HCT116 (cell line): ENCODE measurements around the gene ATP5F1D. TPM values are rescaled to one million over a fixed set of nuclear protein-coding genes. Genes with fewer than 3 reads are reported as not detected.

ENCODE experiments used
- ATAC-seq: fragments of 200-7000 bp; cut with Tn5 transposase; 2 replicates; pipeline ENCODE4 v1.9.1; 2020; ENCODE audit warnings: mild to moderate bottlenecking, moderate library complexity
- BruUV-seq: library from RNA; stranded (reverse); fragments of 400-500 nt; replicated peaks from 2 replicates; lab custom pipeline; 2021; lab: Mats Ljungman, UMichigan
- CTCF ChIA-PET: fragments of 300-600 bp; sonication (Branson Sonifier 250); formaldehyde crosslinking; loops from one replicate; lab custom pipeline; 2021; ENCODE audit warnings: antibody characterized with exemption; lab: Charles Lee
- POLR2A ChIA-PET: fragments of 300-600, 350-600 bp; sonication (Branson Sonifier 250); formaldehyde crosslinking; loops from one replicate; lab custom pipeline; 2021; ENCODE audit warnings: antibody characterized with exemption; lab: Charles Lee
- RAD21 ChIA-PET, 2 experiments: fragments of 300-600 bp; sonication (Branson Sonifier 250); formaldehyde crosslinking; loops; one replicate each; lab custom pipeline; 2023; ENCODE audit warnings: low total read pairs in 2 of 2; ENCODE audit not compliant: uncharacterized antibody in 2 of 2, unreplicated experiment in 2 of 2, low non-redundant PET in 1 of 2; lab: Charles Lee
- DNase-seq: peaks from one replicate; pipeline ENCODE4 v3.0.0-alpha.2; 2010; ENCODE audit warnings: low read depth, low spot score
- H2AFZ ChIP-seq: fragments of 200-600 bp; shearing (Covaris generic), sonication (generic); 2 replicates; pipeline ENCODE4 v1.6.1; 2017; ENCODE audit warnings: low read depth, mixed run types, mixed read lengths, antibody characterized with exemption, low read length; ENCODE audit not compliant: poor library complexity, severe bottlenecking
- H3K27ac ChIP-seq: 2 replicates; pipeline ENCODE4 v1.5.1; 2012; ENCODE audit warnings: low read depth, low read length
- H3K27me3 ChIP-seq: fragments of 200-600 bp; sonication (generic); 2 replicates; pipeline ENCODE4 v1.6.1; 2016; ENCODE audit warnings: mixed run types, low read length, mixed read lengths; ENCODE audit not compliant: insufficient read depth
- H3K36me3 ChIP-seq, 2 experiments: fragments of 200-500 bp in 1 of 2; fragments of 200-600 bp in 1 of 2; sonication (Bioruptor generic) in 1 of 2; sonication (generic) in 1 of 2; 2 replicates each; pipeline versions ENCODE4 v1.5.1 to v1.6.1; 2014 to 2016; ENCODE audit warnings: low read length in 2 of 2, inconsistent platforms in 1 of 2, mixed read lengths in 1 of 2, mixed run types in 1 of 2; ENCODE audit not compliant: insufficient read depth in 2 of 2, control insufficient read depth in 1 of 2
- H3K4me1 ChIP-seq, 2 experiments: fragments of 200-600 bp in 1 of 2; sonication (generic) in 1 of 2; 2 replicates each; pipeline versions ENCODE4 v1.5.1 to v1.6.1; 2012 to 2017; ENCODE audit warnings: low read length in 2 of 2, inconsistent platforms in 1 of 2, mild to moderate bottlenecking in 1 of 2, mixed read lengths in 1 of 2, mixed run types in 1 of 2, moderate library complexity in 1 of 2; ENCODE audit not compliant: insufficient read depth in 2 of 2, control insufficient read depth in 1 of 2
- H3K4me2 ChIP-seq: fragments of 200-600 bp; sonication (generic); 2 replicates; pipeline ENCODE4 v1.6.1; 2017; ENCODE audit warnings: mixed run types, low read length, mixed read lengths
- H3K4me3 ChIP-seq, 2 experiments: fragments of 200-600 bp in 1 of 2; sonication (generic) in 1 of 2; replicated peaks in 1 of 2; 2 replicates each; pipeline ENCODE4 v1.5.1; 2011 to 2016; ENCODE audit warnings: low read length in 2 of 2, control low read depth in 1 of 2, low read depth in 1 of 2, mild to moderate bottlenecking in 1 of 2, mixed read lengths in 1 of 2, mixed run types in 1 of 2
- H3K79me2 ChIP-seq: fragments of 200-600 bp; sonication (generic); 2 replicates; pipeline ENCODE4 v1.6.1; 2017; ENCODE audit warnings: mild to moderate bottlenecking, mixed run types, low read length, moderate library complexity, mixed read lengths; ENCODE audit not compliant: insufficient read depth
- H3K9ac ChIP-seq: fragments of 200-600 bp; sonication (generic); 2 replicates; pipeline ENCODE4 v1.6.1; 2016; ENCODE audit warnings: low read length, mixed read lengths
- H3K9me2 ChIP-seq: fragments of 200-600 bp; sonication (generic), shearing (Covaris generic); 2 replicates; pipeline ENCODE4 v1.6.1; 2017; ENCODE audit warnings: mixed run types, mild to moderate bottlenecking, moderate library complexity; ENCODE audit not compliant: insufficient read depth
- H3K9me3 ChIP-seq, 2 experiments: fragments of 200-500 bp in 1 of 2; fragments of 200-600 bp in 1 of 2; sonication (Bioruptor generic) in 1 of 2; sonication (generic) in 1 of 2; 2 replicates each; pipeline ENCODE4 v1.6.1; 2014 to 2017; ENCODE audit warnings: low read length in 2 of 2, mixed read lengths in 2 of 2, inconsistent platforms in 1 of 2, low read depth in 1 of 2, mild to moderate bottlenecking in 1 of 2, mixed run types in 1 of 2, moderate library complexity in 1 of 2; ENCODE audit not compliant: control insufficient read depth in 1 of 2, insufficient read depth in 1 of 2
- H4K20me1 ChIP-seq: fragments of 200-600 bp; sonication (generic), shearing (Covaris generic); 2 replicates; pipeline ENCODE4 v1.6.1; 2017; ENCODE audit warnings: mixed run types, mild to moderate bottlenecking, moderate library complexity; ENCODE audit not compliant: insufficient read depth
- ATF3 ChIP-seq: IDR thresholded peaks from 2 replicates; pipeline ENCODE4 v1.6.1; 2012
- CBX3 ChIP-seq: IDR thresholded peaks from 2 replicates; pipeline ENCODE4 v1.6.1; 2012; ENCODE audit warnings: low read depth
- CEBPB ChIP-seq: IDR thresholded peaks from 2 replicates; pipeline ENCODE4 v1.6.1; 2012; ENCODE audit warnings: low read depth
- CTCF ChIP-seq, 3 experiments: fragments of 200-600 bp in 1 of 3; sonication (generic) in 1 of 3; IDR thresholded peaks in 2 of 3; conservative IDR thresholded peaks in 1 of 3; 2 replicates each; pipeline ENCODE4 v1.5.1; 2012 to 2017; ENCODE audit warnings: low read depth in 2 of 3, low read length in 2 of 3, antibody characterized with exemption in 1 of 3, borderline replicate concordance in 1 of 3, control low read depth in 1 of 3, mild to moderate bottlenecking in 1 of 3, mixed read lengths in 1 of 3, mixed run types in 1 of 3, moderate library complexity in 1 of 3; ENCODE audit not compliant: insufficient read depth in 1 of 3
- EGR1 ChIP-seq: IDR thresholded peaks from 2 replicates; pipeline ENCODE4 v1.6.1; 2012; ENCODE audit warnings: low read depth
- EZH2 ChIP-seq: fragments of 200-600 bp; sonication (generic); IDR thresholded peaks from 2 replicates; pipeline ENCODE4 v1.6.1; 2017; ENCODE audit warnings: antibody characterized with exemption, mixed run types
- EZH2phosphoT487 ChIP-seq: fragments of 200-600 bp; IDR thresholded peaks from 2 replicates; pipeline ENCODE4 v1.6.1; 2018; ENCODE audit warnings: antibody characterized with exemption, borderline replicate concordance
- FOSL1 ChIP-seq: IDR thresholded peaks from 2 replicates; pipeline ENCODE4 v1.6.1; 2012; ENCODE audit warnings: low read depth
- MAX ChIP-seq: IDR thresholded peaks from 2 replicates; pipeline ENCODE4 v1.6.1; 2012
- POLR2A ChIP-seq: IDR thresholded peaks from 2 replicates; pipeline ENCODE4 v1.7.0; 2011; ENCODE audit warnings: borderline replicate concordance; ENCODE audit not compliant: insufficient read depth, insufficient read length; ENCODE audit errors: extremely low read depth
- POLR2AphosphoS5 ChIP-seq: IDR thresholded peaks from 2 replicates; pipeline ENCODE4 v1.6.1; 2011; ENCODE audit warnings: mild to moderate bottlenecking, low read depth, low read length, moderate library complexity
- RAD21 ChIP-seq: IDR thresholded peaks from 2 replicates; pipeline ENCODE4 v1.6.1; 2012; ENCODE audit warnings: low read depth, mild to moderate bottlenecking
- REST ChIP-seq: IDR thresholded peaks from 2 replicates; pipeline ENCODE4 v1.6.1; 2012; ENCODE audit warnings: low read depth
- SIN3A ChIP-seq: IDR thresholded peaks from 2 replicates; pipeline ENCODE4 v1.6.1; 2012; ENCODE audit warnings: low read depth
- SP1 ChIP-seq: IDR thresholded peaks from 2 replicates; pipeline ENCODE4 v1.6.1; 2012; ENCODE audit warnings: low read depth
- SRF ChIP-seq: IDR thresholded peaks from 2 replicates; pipeline ENCODE4 v1.6.1; 2012; ENCODE audit warnings: low read depth
- YY1 ChIP-seq: IDR thresholded peaks from 2 replicates; pipeline ENCODE4 v1.6.1; 2011; ENCODE audit warnings: low read length, low read depth, moderate library complexity, mild to moderate bottlenecking; ENCODE audit not compliant: insufficient replicate concordance; ENCODE audit errors: extremely low read depth
- ZBTB33 ChIP-seq: IDR thresholded peaks from 2 replicates; pipeline ENCODE4 v1.6.1; 2011; ENCODE audit warnings: mild to moderate bottlenecking, low read length, moderate library complexity; ENCODE audit not compliant: insufficient replicate concordance; ENCODE audit errors: extremely low read depth
- ZFX ChIP-seq: fragments of 450-650 bp; IDR thresholded peaks from 2 replicates; pipeline ENCODE4 v1.6.1; 2017
- ZNF274 ChIP-seq: fragments of 200-500 bp; sonication (Bioruptor generic); IDR thresholded peaks from 2 replicates; pipeline ENCODE4 v1.6.1; 2014; ENCODE audit warnings: mild to moderate bottlenecking, low read depth, low read length, inconsistent platforms
- intact Hi-C: fragments of 100-400 bp; cut with micrococcal nuclease; formaldehyde crosslinking; loops from 2 replicates; pipeline ENCODE4 v1.10.0; 2022
- total RNA-seq: library from RNA; stranded (reverse); gene quantifications from one replicate; pipeline ENCODE4 v1.2.1, GENCODE V29; 2021; ENCODE audit not compliant: unreplicated experiment

The ATP5F1D gene
- total RNA-seq, 1 experiment from 2014 or later, result 428 TPM

GRCh38 chr19:1240925-1241324, 626 bp upstream of the ATP5F1D start:
- CTCF ChIA-PET, result interaction anchor here (0.6 to 2.3 kb wide), 9 partner anchors 15 to 564 kb away, joined by 3 to 15 read pairs (median 4); partner anchors contain the start of gene CNN2
- intact Hi-C loops, result loop anchor here (5.0 to 10.0 kb wide), 3 partner anchors 139 to 446 kb away; partner anchors contain the start of genes CNN2, GPX4, PTBP1 and RNU6-2

More at GRCh38 chr19:1240925-1241324, 626 bp upstream of the ATP5F1D start:
- Histone ChIP-seq H3K4me3 (peak overlapping the region; percentile 87 to 89), H3K36me3 (peaks cover 0 to 16% of the 10 kb centered on the region in 2 experiments; a peak in 1 of 4 replicates), H3K9me2 (no peaks in the 10 kb centered on the region), H2AFZ (no peak overlapping the region), H3K4me2 (peak overlapping the region; percentile 98), H3K9me3 (no peaks in the 10 kb centered on the region), H3K4me1 (peaks cover 52 to 70% of the 10 kb centered on the region in 2 experiments), H3K27me3 (no peaks in the 10 kb centered on the region), H4K20me1 (peaks cover 13% of the 10 kb centered on the region; the same call in 1 of the 2 replicates), H3K27ac (peak overlapping the region; percentile 100), H3K9ac (peak overlapping the region; percentile 99), H3K79me2 (peaks cover 56% of the 10 kb centered on the region)
- no peak for ATAC-seq
- TF ChIP-seq SP1 (no peak), ZNF274 (no peak), EZH2phosphoT487 (no peak), CTCF (IDR thresholded peaks at IDR 0.05 in 2 of 3, conservative IDR thresholded peaks at IDR 0.05 in 1 of 3; ENCODE audit: borderline replicate concordance in 1 of 3, insufficient read depth in 1 of 3, low read depth in 2 of 3, low read length in 2 of 3) (no peak), CEBPB (no peak), YY1 (no peak), SRF (no peak), POLR2A (no peak), EGR1 (no peak), FOSL1 (no peak), REST (no peak), CBX3 (no peak), SIN3A (no peak), ATF3 (no peak), POLR2AphosphoS5 (no peak), ZFX (no peak), MAX (no peak), RAD21 (no peak), ZBTB33 (no peak), EZH2 (no peak)
- ChIA-PET RAD21 (interaction anchor here in 1 of 2 experiments (1.6 kb wide), 1 partner anchor 25 kb away, joined by 5 read pairs; no protein-coding TSS in a partner anchor), POLR2A (interaction anchor here (0.7 to 1.9 kb wide), 4 partner anchors 25 to 34 kb away, joined by 3 to 20 read pairs (median 4); partner anchors contain the start of genes CIRBP and FAM174C)
- BruUV-seq, result no TSS peak
- DNase-seq, result no peak
